SK-N-SH (cell line): Measurements from ENCODE around the gene OLFML3. TPM values are rescaled to one million over a fixed set of nuclear protein-coding genes. Genes with fewer than 3 reads are reported as not detected.

Experiments
- CTCF ChIA-PET: fragments of 300-600, 350-600 bp; formaldehyde crosslinking; extraction: SDS; loops from one replicate; lab custom pipeline; 2021; lab: Yijun Ruan, JAX
- POLR2A ChIA-PET: fragments of 350-600 bp; sonication (Branson Sonifier 250); formaldehyde crosslinking; extraction: SDS; loops from one replicate; lab custom pipeline; 2020; ENCODE audit warnings: antibody characterized with exemption, inconsistent platforms; lab: Yijun Ruan, JAX
- DNase-seq: peaks from one replicate; pipeline ENCODE4 v3.0.0; 2012
- H2AFZ ChIP-seq: fragments of 200-600 bp; sonication (generic); 2 replicates; pipeline ENCODE4 v1.8.1; 2016; ENCODE audit warnings: antibody characterized with exemption, mild to moderate bottlenecking, low read depth
- H3F3A ChIP-seq: fragments of 200-600 bp; sonication (generic); replicated peaks from 2 replicates; pipeline ENCODE3; 2016; ENCODE audit warnings: antibody characterized with exemption, mild to moderate bottlenecking; ENCODE audit not compliant: insufficient read depth
- H3K27ac ChIP-seq, 2 experiments: fragments of 200-500 bp in 1 of 2; fragments of 200-600 bp in 1 of 2; sonication (Bioruptor generic) in 1 of 2; sonication (generic), shearing (Covaris generic) in 1 of 2; 2 replicates each; pipeline versions ENCODE4 v1.5.1 to v1.6.1; 2014 to 2016; ENCODE audit warnings: low read depth in 2 of 2, inconsistent platforms in 1 of 2, low read length in 1 of 2, mild to moderate bottlenecking in 1 of 2, mixed read lengths in 1 of 2
- H3K27me3 ChIP-seq: fragments of 200-600 bp; sonication (generic), shearing (Covaris generic); 2 replicates; pipeline ENCODE4 v1.6.1; 2016; ENCODE audit warnings: mixed run types; ENCODE audit not compliant: insufficient read depth
- H3K36me3 ChIP-seq, 2 experiments: fragments of 200-500 bp in 1 of 2; fragments of 200-600 bp in 1 of 2; sonication (Bioruptor generic) in 1 of 2; sonication (generic) in 1 of 2; replicated peaks in 1 of 2; 2 replicates each; pipeline versions ENCODE3 to v1.5.1; 2014 to 2016; ENCODE audit warnings: low read length in 1 of 2, mild to moderate bottlenecking in 1 of 2; ENCODE audit not compliant: insufficient read depth in 2 of 2, control insufficient read depth in 1 of 2
- H3K4me1 ChIP-seq, 2 experiments: fragments of 200-500 bp in 1 of 2; fragments of 200-600 bp in 1 of 2; sonication (Bioruptor generic) in 1 of 2; sonication (generic), shearing (Covaris generic) in 1 of 2; 2 replicates each; pipeline versions ENCODE4 v1.5.1 to v1.6.1; 2014 to 2016; ENCODE audit warnings: low read depth in 1 of 2, low read length in 1 of 2, mixed run types in 1 of 2; ENCODE audit not compliant: insufficient read depth in 2 of 2, control insufficient read depth in 1 of 2
- H3K4me2 ChIP-seq: fragments of 200-600 bp; sonication (generic), shearing (Covaris generic); 2 replicates; pipeline ENCODE4 v1.6.1; 2017; ENCODE audit warnings: mixed run types
- H3K4me3 ChIP-seq, 2 experiments: fragments of 200-500 bp in 1 of 2; fragments of 200-600 bp in 1 of 2; sonication (Bioruptor generic) in 1 of 2; sonication (generic), shearing (Covaris generic) in 1 of 2; 2 replicates each; pipeline versions ENCODE4 v1.5.1 to v1.8.1; 2014 to 2016; ENCODE audit warnings: low read depth in 2 of 2, inconsistent platforms in 1 of 2, low read length in 1 of 2, mild to moderate bottlenecking in 1 of 2, mixed read lengths in 1 of 2, moderate library complexity in 1 of 2
- H3K79me2 ChIP-seq: fragments of 200-600 bp; sonication (generic); 2 replicates; pipeline ENCODE4 v1.8.1; 2017; ENCODE audit warnings: mild to moderate bottlenecking; ENCODE audit not compliant: insufficient read depth
- H3K9ac ChIP-seq: fragments of 200-600 bp; sonication (generic); 2 replicates; pipeline ENCODE4 v1.6.1; 2017; ENCODE audit warnings: mixed run types
- H3K9me2 ChIP-seq: fragments of 200-600 bp; sonication (generic); 2 replicates; pipeline ENCODE4 v1.6.1; 2017; ENCODE audit warnings: mixed run types
- H3K9me3 ChIP-seq: fragments of 200-600 bp; sonication (generic); 2 replicates; pipeline ENCODE4 v1.6.1; 2017; ENCODE audit warnings: mixed run types, mild to moderate bottlenecking, moderate library complexity
- H4K20me1 ChIP-seq: fragments of 200-600 bp; sonication (generic); 2 replicates; pipeline ENCODE4 v1.6.1; 2017; ENCODE audit warnings: mild to moderate bottlenecking, mixed run types; ENCODE audit not compliant: insufficient read depth
- CHD2 ChIP-seq: fragments of 150-350 bp; IDR thresholded peaks from 2 replicates; pipeline ENCODE4 v1.6.1; 2018; ENCODE audit warnings: low read length; ENCODE audit not compliant: partially characterized antibody
- FOSL2 ChIP-seq: IDR thresholded peaks from 2 replicates; pipeline ENCODE4 v1.4.0; 2012; ENCODE audit warnings: low read depth, mild to moderate bottlenecking, moderate library complexity, borderline replicate concordance
- GABPA ChIP-seq: IDR thresholded peaks from 2 replicates; pipeline ENCODE4 v1.4.0; 2012; ENCODE audit warnings: low read depth, mild to moderate bottlenecking
- JUND ChIP-seq: IDR thresholded peaks from 2 replicates; pipeline ENCODE4 v1.4.0; 2012
- NRF1 ChIP-seq: IDR thresholded peaks from 2 replicates; pipeline ENCODE4 v1.6.1; 2012; ENCODE audit warnings: low read depth, mild to moderate bottlenecking, low read length
- RAD21 ChIP-seq: IDR thresholded peaks from 2 replicates; pipeline ENCODE4 v1.6.1; 2012; ENCODE audit warnings: mild to moderate bottlenecking, low read length
- RCOR1 ChIP-seq: fragments of 150-350 bp; IDR thresholded peaks from 2 replicates; pipeline ENCODE4 v1.6.1; 2017; ENCODE audit warnings: antibody characterized with exemption, low read length
- RXRA ChIP-seq: IDR thresholded peaks from 2 replicates; pipeline ENCODE4 v1.4.0; 2012; ENCODE audit warnings: low read depth, mild to moderate bottlenecking, borderline replicate concordance
- SIN3A ChIP-seq: IDR thresholded peaks from 2 replicates; pipeline ENCODE4 v1.6.1; 2012; ENCODE audit warnings: low read depth, mild to moderate bottlenecking, low read length, moderate library complexity, borderline replicate concordance
- TEAD4 ChIP-seq: IDR thresholded peaks from 2 replicates; pipeline ENCODE4 v1.4.0; 2012; ENCODE audit warnings: mild to moderate bottlenecking, borderline replicate concordance; ENCODE audit not compliant: insufficient read depth
- USF1 ChIP-seq: IDR thresholded peaks from 2 replicates; pipeline ENCODE4 v1.4.0; 2012; ENCODE audit warnings: low read depth, borderline replicate concordance
- USF2 ChIP-seq: fragments of 150-350 bp; IDR thresholded peaks from 2 replicates; pipeline ENCODE4 v1.6.1; 2017; ENCODE audit warnings: antibody characterized with exemption, low read length, low read depth, borderline replicate concordance
- WGBS: methylation state at CpG from one replicate; pipeline ENCODE4 v1.1.6; 2017; ENCODE audit warnings: low lambda C conversion rate; 5-methylcytosine and 5-hydroxymethylcytosine counted together
- polyA plus RNA-seq, 3 experiments: library from polyadenylated mRNA; depleted of rRNA; stranded (reverse); fragments of >200 nt; gene quantifications; 2 replicates each; pipeline ENCODE4 v1.2.3, GENCODE V29; 2012
- TF ChIP-seq, protein P1 (sequence below): IDR thresholded peaks from 2 replicates; pipeline ENCODE4 v1.4.0; 2012; ENCODE audit warnings: low read depth, borderline replicate concordance
- TF ChIP-seq, protein P2 (sequence below): fragments of 200-600 bp; sonication (generic); IDR thresholded peaks from 2 replicates; pipeline ENCODE4 v1.6.1; 2017; ENCODE audit warnings: antibody characterized with exemption, mild to moderate bottlenecking, moderate library complexity
- TF ChIP-seq, protein P3 (sequence below): IDR thresholded peaks from 2 replicates; pipeline ENCODE4; 2012
- TF ChIP-seq, protein P4 (sequence below): IDR thresholded peaks from 2 replicates; pipeline ENCODE4 v1.6.1; 2012; ENCODE audit warnings: mild to moderate bottlenecking, low read depth, low read length, moderate library complexity

Gene OLFML3
- polyA plus RNA-seq, 1 of the 3 experiments (the other 2 are of a cell fraction), result 26.1 TPM

- TF ChIP-seq, protein P1, sequence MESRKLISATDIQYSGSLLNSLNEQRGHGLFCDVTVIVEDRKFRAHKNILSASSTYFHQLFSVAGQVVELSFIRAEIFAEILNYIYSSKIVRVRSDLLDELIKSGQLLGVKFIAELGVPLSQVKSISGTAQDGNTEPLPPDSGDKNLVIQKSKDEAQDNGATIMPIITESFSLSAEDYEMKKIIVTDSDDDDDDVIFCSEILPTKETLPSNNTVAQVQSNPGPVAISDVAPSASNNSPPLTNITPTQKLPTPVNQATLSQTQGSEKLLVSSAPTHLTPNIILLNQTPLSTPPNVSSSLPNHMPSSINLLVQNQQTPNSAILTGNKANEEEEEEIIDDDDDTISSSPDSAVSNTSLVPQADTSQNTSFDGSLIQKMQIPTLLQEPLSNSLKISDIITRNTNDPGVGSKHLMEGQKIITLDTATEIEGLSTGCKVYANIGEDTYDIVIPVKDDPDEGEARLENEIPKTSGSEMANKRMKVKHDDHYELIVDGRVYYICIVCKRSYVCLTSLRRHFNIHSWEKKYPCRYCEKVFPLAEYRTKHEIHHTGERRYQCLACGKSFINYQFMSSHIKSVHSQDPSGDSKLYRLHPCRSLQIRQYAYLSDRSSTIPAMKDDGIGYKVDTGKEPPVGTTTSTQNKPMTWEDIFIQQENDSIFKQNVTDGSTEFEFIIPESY, result no peak
These were observed 36.1 kb upstream of the OLFML3 start (continued) for GRCh38 chr1:113943028-113943811.

DNA sequence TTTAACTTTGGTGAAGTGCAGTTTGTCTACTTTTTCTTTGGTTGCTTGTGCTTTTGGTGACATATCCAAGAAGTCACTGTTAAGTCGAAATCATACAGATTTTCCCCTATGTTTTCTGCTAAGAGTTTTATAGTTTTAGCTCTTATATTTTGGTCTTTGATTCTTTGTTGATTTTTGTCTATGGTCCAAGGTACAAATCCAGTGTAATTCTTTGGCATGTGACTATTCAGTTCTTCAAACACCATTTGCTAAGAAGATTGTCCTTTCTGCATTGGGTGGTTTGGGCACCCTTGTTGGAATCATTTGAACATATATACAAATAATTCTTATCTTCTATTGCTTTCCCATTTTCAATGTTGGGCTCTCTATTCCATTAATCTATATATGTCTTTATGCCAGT lies 33.9 kb upstream of the OLFML3 start:
- Histone ChIP-seq H3K4me1 (peaks cover 3 to 19% of the 10 kb centered on the region in 2 experiments; a peak in 3 of 4 replicates), H3K79me2 (peaks cover 97% of the 10 kb centered on the region), H3F3A (peaks cover 9% of the 10 kb centered on the region), H3K9me3 (no peaks in the 10 kb centered on the region), H3K9ac (no peak overlapping the region), H3K4me3 (no peak overlapping the region), H4K20me1 (peaks cover 37% of the 10 kb centered on the region), H3K4me2 (no peak overlapping the region), H3K36me3 (peaks cover 17 to 24% of the 10 kb centered on the region in 2 experiments), H3K27ac (no peak overlapping the region), H3K9me2 (no peaks in the 10 kb centered on the region), H3K27me3 (no peaks in the 10 kb centered on the region), H2AFZ (no peak overlapping the region)
- CTCF ChIA-PET, result no interaction called here
- DNase-seq, result no peak
- POLR2A ChIA-PET, result no interaction called here
- 97% methylated on average over 1 of the region's 1 CpG for whole genome bisulfite sequencing
- no peak for TF ChIP-seq JUND
- no peak for TF ChIP-seq GABPA
- TF ChIP-seq CHD2, result no peak
- no peak for TF ChIP-seq RCOR1
- TF ChIP-seq, protein P2, sequence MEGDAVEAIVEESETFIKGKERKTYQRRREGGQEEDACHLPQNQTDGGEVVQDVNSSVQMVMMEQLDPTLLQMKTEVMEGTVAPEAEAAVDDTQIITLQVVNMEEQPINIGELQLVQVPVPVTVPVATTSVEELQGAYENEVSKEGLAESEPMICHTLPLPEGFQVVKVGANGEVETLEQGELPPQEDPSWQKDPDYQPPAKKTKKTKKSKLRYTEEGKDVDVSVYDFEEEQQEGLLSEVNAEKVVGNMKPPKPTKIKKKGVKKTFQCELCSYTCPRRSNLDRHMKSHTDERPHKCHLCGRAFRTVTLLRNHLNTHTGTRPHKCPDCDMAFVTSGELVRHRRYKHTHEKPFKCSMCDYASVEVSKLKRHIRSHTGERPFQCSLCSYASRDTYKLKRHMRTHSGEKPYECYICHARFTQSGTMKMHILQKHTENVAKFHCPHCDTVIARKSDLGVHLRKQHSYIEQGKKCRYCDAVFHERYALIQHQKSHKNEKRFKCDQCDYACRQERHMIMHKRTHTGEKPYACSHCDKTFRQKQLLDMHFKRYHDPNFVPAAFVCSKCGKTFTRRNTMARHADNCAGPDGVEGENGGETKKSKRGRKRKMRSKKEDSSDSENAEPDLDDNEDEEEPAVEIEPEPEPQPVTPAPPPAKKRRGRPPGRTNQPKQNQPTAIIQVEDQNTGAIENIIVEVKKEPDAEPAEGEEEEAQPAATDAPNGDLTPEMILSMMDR, result no peak
- TF ChIP-seq, protein P3, sequence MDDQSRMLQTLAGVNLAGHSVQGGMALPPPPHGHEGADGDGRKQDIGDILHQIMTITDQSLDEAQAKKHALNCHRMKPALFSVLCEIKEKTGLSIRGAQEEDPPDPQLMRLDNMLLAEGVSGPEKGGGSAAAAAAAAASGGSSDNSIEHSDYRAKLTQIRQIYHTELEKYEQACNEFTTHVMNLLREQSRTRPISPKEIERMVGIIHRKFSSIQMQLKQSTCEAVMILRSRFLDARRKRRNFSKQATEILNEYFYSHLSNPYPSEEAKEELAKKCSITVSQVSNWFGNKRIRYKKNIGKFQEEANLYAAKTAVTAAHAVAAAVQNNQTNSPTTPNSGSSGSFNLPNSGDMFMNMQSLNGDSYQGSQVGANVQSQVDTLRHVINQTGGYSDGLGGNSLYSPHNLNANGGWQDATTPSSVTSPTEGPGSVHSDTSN, result no peak
- TF ChIP-seq RAD21, result no peak
- TF ChIP-seq, protein P1, result no peak
- TF ChIP-seq, protein P4, sequence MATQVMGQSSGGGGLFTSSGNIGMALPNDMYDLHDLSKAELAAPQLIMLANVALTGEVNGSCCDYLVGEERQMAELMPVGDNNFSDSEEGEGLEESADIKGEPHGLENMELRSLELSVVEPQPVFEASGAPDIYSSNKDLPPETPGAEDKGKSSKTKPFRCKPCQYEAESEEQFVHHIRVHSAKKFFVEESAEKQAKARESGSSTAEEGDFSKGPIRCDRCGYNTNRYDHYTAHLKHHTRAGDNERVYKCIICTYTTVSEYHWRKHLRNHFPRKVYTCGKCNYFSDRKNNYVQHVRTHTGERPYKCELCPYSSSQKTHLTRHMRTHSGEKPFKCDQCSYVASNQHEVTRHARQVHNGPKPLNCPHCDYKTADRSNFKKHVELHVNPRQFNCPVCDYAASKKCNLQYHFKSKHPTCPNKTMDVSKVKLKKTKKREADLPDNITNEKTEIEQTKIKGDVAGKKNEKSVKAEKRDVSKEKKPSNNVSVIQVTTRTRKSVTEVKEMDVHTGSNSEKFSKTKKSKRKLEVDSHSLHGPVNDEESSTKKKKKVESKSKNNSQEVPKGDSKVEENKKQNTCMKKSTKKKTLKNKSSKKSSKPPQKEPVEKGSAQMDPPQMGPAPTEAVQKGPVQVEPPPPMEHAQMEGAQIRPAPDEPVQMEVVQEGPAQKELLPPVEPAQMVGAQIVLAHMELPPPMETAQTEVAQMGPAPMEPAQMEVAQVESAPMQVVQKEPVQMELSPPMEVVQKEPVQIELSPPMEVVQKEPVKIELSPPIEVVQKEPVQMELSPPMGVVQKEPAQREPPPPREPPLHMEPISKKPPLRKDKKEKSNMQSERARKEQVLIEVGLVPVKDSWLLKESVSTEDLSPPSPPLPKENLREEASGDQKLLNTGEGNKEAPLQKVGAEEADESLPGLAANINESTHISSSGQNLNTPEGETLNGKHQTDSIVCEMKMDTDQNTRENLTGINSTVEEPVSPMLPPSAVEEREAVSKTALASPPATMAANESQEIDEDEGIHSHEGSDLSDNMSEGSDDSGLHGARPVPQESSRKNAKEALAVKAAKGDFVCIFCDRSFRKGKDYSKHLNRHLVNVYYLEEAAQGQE, result no peak
- TF ChIP-seq USF1, result no peak
- no peak for TF ChIP-seq RXRA
- no peak for TF ChIP-seq USF2
- TF ChIP-seq TEAD4, result no peak
- no peak for TF ChIP-seq FOSL2
- TF ChIP-seq SIN3A, result no peak
- no peak for TF ChIP-seq NRF1
